ENCODE results near the gene STX8.

STX8 gene

DNA sequence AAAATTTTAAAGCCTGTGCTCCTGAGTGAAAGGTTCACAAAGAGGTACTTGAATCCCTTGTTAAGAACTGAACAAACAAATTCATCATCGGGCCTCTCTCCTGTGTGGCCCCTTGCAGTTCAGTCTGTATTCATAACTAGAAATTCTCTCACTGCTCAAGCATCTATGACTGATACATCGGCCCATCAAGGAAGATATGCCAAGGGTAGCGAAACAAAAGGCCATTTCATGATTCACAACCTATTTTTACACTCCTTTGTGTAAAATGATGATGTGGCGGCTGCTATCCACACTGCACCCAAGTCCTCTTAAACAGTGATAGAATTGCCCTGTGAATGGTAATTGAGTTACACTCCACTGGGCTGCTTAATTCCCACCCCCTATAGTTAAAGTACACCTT is 204.6 kb downstream of the STX8 start:
- no peak for DNase-seq (ENCODE audit: low read depth)
- TF ChIP-seq, protein P1, sequence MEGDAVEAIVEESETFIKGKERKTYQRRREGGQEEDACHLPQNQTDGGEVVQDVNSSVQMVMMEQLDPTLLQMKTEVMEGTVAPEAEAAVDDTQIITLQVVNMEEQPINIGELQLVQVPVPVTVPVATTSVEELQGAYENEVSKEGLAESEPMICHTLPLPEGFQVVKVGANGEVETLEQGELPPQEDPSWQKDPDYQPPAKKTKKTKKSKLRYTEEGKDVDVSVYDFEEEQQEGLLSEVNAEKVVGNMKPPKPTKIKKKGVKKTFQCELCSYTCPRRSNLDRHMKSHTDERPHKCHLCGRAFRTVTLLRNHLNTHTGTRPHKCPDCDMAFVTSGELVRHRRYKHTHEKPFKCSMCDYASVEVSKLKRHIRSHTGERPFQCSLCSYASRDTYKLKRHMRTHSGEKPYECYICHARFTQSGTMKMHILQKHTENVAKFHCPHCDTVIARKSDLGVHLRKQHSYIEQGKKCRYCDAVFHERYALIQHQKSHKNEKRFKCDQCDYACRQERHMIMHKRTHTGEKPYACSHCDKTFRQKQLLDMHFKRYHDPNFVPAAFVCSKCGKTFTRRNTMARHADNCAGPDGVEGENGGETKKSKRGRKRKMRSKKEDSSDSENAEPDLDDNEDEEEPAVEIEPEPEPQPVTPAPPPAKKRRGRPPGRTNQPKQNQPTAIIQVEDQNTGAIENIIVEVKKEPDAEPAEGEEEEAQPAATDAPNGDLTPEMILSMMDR (IDR thresholded peaks at IDR 0.05; ENCODE audit: control insufficient read depth, extremely low read depth, insufficient read depth): no peak
- H3K4me3 ChIP-seq (ENCODE audit: low read depth, low read length): no peak overlapping the region

DNA sequence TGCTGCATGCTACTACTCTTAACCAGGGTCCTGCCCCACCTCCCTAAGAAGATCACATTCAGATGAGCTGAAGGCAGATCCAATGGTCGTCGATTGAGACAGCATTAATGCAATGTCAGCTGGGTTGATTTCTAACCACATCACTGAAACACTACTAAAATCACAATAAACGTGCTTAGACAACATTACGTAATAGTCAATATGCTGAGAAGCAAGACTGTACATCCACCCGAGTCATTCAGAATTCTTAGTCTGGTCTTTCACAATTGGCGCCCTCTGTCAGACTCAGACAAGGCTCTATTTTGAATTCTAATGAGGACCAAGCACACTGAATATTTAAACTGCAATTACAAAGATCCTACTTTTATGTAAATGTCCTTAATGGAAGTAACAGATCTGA is 205.2 kb downstream of the STX8 start:
- DNase-seq (ENCODE audit: low read depth): no peak
- TF ChIP-seq, protein P1 (IDR thresholded peaks at IDR 0.05; ENCODE audit: control insufficient read depth, extremely low read depth, insufficient read depth): no peak
- no peak overlapping the region for H3K4me3 ChIP-seq (ENCODE audit: low read depth, low read length)

DNA sequence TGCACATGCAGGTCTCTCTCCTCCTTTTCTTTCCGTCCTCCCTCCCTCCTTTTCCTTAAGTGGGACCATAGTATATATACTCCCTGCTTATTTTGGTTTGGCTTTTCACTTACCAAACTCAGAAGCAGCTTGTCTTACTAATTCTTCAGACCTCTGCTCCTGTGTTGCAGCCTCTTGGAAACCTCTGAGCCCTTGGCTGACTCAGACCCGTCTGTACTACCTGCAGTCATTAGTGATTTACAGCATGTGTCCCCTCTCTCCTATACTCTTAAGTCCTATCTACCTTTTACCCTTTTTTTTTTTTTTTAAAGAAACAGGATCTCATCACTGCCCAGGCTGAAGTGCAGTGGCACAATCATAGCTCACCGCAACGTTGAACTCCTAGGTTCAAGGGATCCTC is 207.0 kb downstream of the STX8 start:
- TF ChIP-seq, protein P1 (IDR thresholded peaks at IDR 0.05; ENCODE audit: control insufficient read depth, extremely low read depth, insufficient read depth): no peak
- no peak for DNase-seq (ENCODE audit: low read depth)
- H3K4me3 ChIP-seq (ENCODE audit: low read depth, low read length): no peak overlapping the region

DNA sequence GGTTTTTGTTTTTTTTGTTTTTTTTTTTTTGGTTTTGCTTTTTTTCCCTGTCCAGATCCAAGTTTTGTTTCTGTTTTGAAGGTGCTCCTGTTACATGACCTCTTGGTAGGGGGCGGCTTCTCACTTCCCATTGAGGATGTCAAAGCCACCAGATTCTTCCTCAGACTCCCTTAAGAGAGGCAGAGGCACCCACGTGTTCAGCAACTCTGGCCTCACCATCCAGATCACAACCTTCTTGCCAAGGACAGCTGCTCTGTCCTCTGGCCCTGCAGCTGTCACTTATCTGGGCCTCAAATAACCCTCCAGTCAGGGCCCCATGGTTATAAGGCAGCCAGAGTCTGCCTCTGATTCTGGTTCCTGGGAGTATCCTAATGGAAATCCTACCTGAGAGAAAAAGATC is 208.5 kb downstream of the STX8 start:
- TF ChIP-seq, protein P1 (IDR thresholded peaks at IDR 0.05; ENCODE audit: control insufficient read depth, extremely low read depth, insufficient read depth): no peak
- H3K4me3 ChIP-seq (ENCODE audit: low read depth, low read length): no peak overlapping the region
- no peak for DNase-seq (ENCODE audit: low read depth)

DNA sequence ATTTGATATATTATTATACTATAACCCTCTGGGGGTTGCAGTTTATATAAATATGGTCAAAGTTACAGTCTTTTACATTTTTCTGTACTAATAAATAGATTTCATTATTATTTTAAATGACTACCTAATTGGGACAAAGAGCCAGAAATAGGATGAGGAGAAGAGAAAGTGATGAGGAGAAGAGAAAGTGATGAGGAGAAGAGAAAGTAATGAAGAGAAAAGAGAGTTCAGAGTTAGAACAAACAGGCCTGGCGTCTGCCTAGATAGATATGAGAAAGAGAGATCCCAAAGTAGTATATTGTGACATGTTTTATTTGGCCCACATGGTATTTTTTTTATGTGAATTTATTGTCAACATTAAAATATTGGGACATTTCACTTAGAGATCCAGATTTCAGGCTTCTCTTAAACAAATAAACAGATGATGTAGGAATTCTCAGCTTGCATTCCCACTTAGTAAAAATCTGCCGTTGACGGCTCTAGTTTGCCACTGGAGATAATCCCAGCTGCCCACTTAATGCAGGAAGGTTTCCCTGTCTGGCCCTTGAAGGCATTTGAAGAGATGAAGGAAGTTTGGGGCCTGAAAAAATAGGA is 210.7 kb downstream of the STX8 start:
- no peak for DNase-seq (ENCODE audit: low read depth)
- TF ChIP-seq, protein P1 (IDR thresholded peaks at IDR 0.05; ENCODE audit: control insufficient read depth, extremely low read depth, insufficient read depth): no peak
- no peak overlapping the region for H3K4me3 ChIP-seq (ENCODE audit: low read depth, low read length)

DNA sequence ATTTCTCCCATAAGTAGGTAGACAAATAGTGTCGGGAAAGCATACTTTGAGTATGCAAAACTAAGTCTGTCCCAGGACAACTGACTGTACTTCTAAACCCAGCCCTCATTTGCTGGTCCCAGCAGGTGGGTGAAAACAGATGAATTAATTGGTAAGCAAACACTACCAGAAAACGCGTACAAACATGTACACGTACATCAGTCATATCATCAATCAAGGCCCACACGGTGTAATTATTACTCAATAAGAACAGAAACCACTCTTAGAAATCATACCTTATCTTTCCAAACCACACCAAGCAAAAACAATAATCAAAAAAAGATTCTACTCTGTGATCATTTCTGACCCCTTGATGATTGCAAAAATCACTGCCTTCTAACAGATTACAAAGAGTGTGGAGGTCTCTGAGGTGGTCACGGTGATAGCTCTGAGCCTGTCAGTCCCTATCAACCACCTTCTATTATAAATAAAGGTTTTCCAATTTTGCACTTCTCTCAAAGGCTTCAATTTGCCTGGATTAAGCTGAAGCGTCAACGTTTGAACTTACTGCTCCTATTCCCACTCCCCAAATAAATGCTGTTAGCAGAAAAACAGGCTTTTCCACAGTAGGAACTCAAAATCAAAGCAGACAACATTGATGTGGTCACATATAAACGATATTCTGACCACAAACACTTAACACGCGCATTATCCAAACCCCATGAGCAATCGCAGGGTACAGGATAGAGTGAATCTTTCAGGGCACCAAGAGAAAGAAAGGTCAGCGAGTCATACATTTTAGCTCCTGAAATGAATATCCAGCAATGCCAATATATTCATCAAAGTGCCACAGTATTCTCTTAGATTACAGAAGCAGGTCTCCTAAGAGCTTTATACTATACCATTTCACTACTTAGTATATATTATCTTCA is 211.9 kb downstream of the STX8 start:
- TF ChIP-seq, protein P1 (IDR thresholded peaks at IDR 0.05; ENCODE audit: control insufficient read depth, extremely low read depth, insufficient read depth): no peak
- no peak for DNase-seq (ENCODE audit: low read depth)
- H3K4me3 ChIP-seq (ENCODE audit: low read depth, low read length): no peak overlapping the region

Data from LNCaP clone FGC (cell line).